ENCODE results near the gene RASAL1.

The RASAL1 gene

DNA sequence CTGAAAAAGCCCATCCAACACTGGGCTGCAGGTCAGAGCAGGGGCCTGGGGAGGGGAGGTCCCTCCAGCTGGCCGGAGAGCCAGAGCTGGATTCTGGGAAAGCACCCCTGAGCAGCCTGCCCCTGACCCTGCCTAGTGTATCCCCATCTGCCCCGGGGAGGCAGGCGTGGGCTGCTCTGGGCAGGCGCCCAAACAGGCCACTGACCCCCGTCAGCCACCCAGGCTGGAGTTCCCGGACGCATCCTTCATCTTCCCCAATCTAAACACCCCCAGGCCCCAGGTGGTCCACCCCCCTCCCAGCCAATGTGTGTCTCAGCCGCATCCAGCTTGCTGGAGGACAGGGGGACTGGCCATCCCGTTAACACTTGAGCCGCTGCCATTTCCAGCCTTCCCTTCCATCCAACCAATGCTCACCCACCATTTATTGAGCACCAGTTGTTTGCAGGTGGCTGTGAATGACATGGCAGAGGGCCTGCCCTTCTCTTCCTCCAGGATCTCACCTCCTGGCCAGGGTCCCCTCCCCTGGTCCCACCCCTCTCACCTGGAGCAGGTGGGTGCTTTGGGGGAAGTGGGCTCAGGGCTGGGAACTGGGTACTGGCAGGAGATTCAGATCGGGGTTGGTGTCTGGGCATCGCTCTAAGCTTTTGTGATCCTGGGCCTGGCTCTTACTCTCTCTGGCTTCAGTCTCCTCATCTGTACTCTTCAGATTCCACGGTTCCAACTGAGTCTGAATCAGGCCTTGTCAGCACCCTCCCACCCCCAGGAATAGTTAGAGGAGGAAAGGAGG lies 79.8 kb downstream of the RASAL1 start:
- DNase-seq, result no peak

DNA sequence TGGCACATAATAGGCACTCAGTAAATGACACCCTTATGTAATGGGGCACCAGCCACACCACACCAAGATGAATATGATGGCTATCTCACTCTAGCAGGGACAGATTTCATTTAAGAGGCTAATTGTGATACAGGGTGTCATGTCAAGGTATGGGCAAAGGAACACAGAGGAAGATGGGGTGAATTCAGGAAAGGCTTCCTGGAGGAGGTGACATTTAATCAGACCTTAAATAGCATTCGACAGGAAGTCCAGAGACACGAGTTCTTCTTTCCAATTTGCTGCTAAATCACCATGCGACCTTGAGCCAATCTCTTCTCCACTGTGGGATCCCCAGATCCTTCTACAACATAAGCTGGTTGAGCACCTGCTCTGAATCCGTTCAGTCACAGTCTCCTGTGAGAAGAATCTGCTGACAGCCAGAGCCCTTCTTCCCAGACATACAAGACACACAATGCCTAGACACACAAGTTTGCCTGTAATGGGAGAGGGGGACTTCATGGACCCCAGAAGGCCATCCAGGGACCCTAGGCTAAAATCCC lies 80.5 kb downstream of the RASAL1 start:
- DNase-seq, result no peak

DNA sequence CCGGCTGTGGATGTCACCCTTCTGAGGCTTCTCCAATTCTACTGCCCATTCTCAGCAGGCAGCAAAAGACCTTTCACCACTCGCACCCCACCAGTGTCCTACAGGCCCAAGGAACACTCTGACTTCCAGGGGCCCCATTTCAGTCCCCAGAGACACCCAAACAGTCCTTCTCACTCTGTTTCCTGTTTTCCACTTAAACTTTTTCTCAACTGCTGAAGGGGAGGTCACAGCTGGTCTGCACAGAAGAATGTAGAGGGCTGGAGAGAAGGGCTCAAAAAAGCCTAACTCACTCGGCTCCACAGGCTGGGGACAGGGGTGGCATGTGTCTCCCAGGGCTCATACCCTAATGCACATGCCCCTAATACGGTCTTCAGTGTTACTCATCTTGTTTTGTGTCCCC lies 83.2 kb downstream of the RASAL1 start:
- DNase-seq, result no peak

DNA sequence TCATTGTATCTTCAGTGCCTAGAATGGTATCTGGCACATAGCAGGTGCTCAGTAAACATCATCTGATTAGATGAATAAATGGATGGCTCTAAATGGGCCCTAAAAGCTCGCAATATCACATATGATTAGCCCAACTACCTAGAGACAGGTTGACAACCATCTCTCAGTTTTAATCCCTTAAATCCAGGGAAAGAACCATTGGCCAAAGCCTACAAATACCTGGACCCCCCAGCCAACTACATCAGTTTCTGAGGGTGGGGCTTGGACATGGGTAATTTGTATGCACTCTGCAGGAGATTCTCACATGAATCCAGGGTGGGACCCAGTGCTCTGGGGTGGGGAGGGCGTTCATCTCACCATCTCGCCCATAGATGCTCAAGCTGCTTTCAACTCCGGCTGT lies 83.8 kb downstream of the RASAL1 start:
- DNase-seq, result no peak

DNA sequence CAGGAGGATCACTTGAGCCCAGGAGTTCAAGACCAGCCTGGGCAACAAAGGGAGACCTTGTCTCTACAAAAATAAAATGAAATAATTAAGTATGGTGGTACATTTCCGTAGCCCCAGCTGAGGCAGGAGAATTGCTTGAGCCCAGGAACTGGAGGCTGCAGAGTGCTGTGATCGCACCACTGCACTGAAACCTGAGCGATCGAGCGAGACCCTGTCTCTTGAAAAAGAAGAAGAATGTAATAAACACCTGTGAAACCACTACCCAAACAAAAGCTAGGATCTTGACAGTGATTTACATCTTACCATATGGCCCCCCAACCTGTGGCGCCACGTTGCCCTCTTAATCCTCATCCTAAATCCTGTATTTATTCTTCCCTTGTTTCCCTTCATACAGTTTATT lies 84.8 kb downstream of the RASAL1 start:
- DNase-seq, result peak; percentile 10

DNA sequence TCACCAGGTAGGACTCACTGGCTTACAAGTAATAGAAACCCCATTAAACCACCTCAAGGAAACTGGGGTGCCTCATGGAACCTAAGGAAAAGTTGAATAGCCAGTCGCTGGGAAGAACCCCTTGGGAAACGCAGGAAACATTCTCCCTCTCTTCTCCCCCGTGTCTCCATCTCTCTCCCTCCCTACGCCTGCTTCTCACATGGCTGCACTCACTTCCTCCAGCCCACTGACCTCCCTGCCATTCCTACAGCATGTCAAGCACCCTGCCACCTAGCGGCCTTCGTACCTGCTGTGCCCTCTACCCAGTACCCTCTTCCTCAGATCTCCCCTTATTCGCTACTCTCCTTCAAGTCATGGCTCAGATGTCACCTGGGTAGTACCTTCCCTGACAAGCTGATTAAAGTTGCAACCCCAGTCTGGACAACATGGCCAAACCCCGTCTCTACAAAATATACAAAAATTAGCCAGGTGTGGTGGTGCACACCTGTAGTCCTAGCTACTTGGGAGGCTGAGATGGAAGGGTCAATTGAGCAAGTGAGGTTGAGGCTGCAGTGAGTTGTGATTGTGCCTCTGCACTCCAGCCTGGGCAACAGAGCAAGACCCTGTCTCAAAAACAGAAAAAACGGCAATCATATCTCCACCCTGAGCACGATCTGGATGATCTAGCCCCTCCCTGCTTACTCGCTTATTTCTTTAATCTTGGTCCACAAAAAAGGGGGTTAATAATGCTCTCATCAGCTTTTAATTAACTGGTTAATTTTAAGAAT lies 85.4 kb downstream of the RASAL1 start:
- peak; percentile 67 for DNase-seq

Data from NCI-H69 (cell line).